NCI-H1417 treated with DMSO at 0.1 percent for 48 hours (cell line): ENCODE measurements around the gene LRRC59.
"Not testable (repeated sequence)": the region's sequence is repeated elsewhere in the genome, so short reads cannot be mapped to it uniquely, and the experiment has no call there.

Source experiments
- DNase-seq: peaks from one replicate; lab custom pipeline; 2025; lab: John Stamatoyannopoulos, UW

Gene LRRC59

GRCh38 chr17:50397111-50397918, at the start of gene LRRC59:
Gene LRRC59, minus strand, starts transcription at chr17:50397523. Its CDS starts 206 bp downstream, at chr17:50397317.
- DNase-seq, result no peak

GRCh38 chr17:50445730-50446325, 48.5 kb upstream of the LRRC59 start:
- DNase-seq, result no peak

GRCh38 chr17:50444841-50445715, 47.8 kb upstream of the LRRC59 start:
- no peak for DNase-seq

- DNase-seq, result no peak
Measured at GRCh38 chr17:50443505-50443974, 46.2 kb upstream of the LRRC59 start.

GRCh38 chr17:50440838-50441829, 43.8 kb upstream of the LRRC59 start:
- no peak for DNase-seq

- DNase-seq, result no peak
Measured at GRCh38 chr17:50440172-50440837, 43.0 kb upstream of the LRRC59 start.

- no peak for DNase-seq
Measured at GRCh38 chr17:50439008-50439407, 41.7 kb upstream of the LRRC59 start.

- DNase-seq, result no peak
Measured at GRCh38 chr17:50437409-50437808, 40.1 kb upstream of the LRRC59 start.

- no peak for DNase-seq
Measured at GRCh38 chr17:50432125-50432762, 34.9 kb upstream of the LRRC59 start.

GRCh38 chr17:50430821-50431618, 33.7 kb upstream of the LRRC59 start:
- DNase-seq, result no peak

- DNase-seq, result no peak
Measured at GRCh38 chr17:50429793-50430192, 32.5 kb upstream of the LRRC59 start.

- DNase-seq, result no peak
Measured at GRCh38 chr17:50428831-50429424, 31.6 kb upstream of the LRRC59 start.

GRCh38 chr17:50428126-50428525, 30.8 kb upstream of the LRRC59 start:
- not testable (repeated sequence) for DNase-seq

- no peak for DNase-seq
Measured at GRCh38 chr17:50426814-50427787, 29.8 kb upstream of the LRRC59 start.

GRCh38 chr17:50426472-50426782, 29.1 kb upstream of the LRRC59 start:
- DNase-seq, result no peak

- DNase-seq, result no peak
Measured at GRCh38 chr17:50425682-50426471, 28.6 kb upstream of the LRRC59 start, which contains the start of gene ACSF2. Gene ACSF2, plus strand, starts transcription at chr17:50426218. Its CDS starts 44 bp downstream, at chr17:50426262.
